HG03378 (cell line): ENCODE measurements around the gene COL5A1.

Experiments used
- ATAC-seq: cut with Tn5 transposase; IDR thresholded peaks from one replicate; pipeline ENCODE4 v1.9.1; 2021; ENCODE audit warnings: mild to moderate bottlenecking, moderate library complexity; ENCODE audit not compliant: unreplicated experiment

The COL5A1 gene

GRCh38 chr9:134606951-134607731, 34.5 kb upstream of the COL5A1 start:
- ATAC-seq = no peak

GRCh38 chr9:134607971-134608370, 33.6 kb upstream of the COL5A1 start:
- no peak for ATAC-seq

GRCh38 chr9:134611046-134611445, 30.6 kb upstream of the COL5A1 start:
- no peak for ATAC-seq

GRCh38 chr9:134612309-134612708, 29.3 kb upstream of the COL5A1 start:
- no peak for ATAC-seq

- no peak for ATAC-seq
Measured at GRCh38 chr9:134612715-134613114, 28.9 kb upstream of the COL5A1 start.

GRCh38 chr9:134614256-134614655, 27.3 kb upstream of the COL5A1 start:
- no peak for ATAC-seq

- ATAC-seq = no peak
Measured at GRCh38 chr9:134616341-134616740, 25.3 kb upstream of the COL5A1 start.

GRCh38 chr9:134617246-134617645, 24.4 kb upstream of the COL5A1 start:
- ATAC-seq = no peak

GRCh38 chr9:134617836-134618162, 23.8 kb upstream of the COL5A1 start:
- ATAC-seq = no peak

GRCh38 chr9:134618163-134618832, 23.3 kb upstream of the COL5A1 start:
- ATAC-seq = no peak

GRCh38 chr9:134618833-134619447, 22.7 kb upstream of the COL5A1 start:
- ATAC-seq = no peak

- ATAC-seq = no peak
Measured at GRCh38 chr9:134619448-134619982, 22.1 kb upstream of the COL5A1 start.

GRCh38 chr9:134619983-134620661, 21.5 kb upstream of the COL5A1 start:
- no peak for ATAC-seq

- ATAC-seq = no peak
Measured at GRCh38 chr9:134620751-134621557, 20.6 kb upstream of the COL5A1 start.

- ATAC-seq = no peak
Measured at GRCh38 chr9:134621558-134622110, 20.0 kb upstream of the COL5A1 start.

- ATAC-seq = no peak
Measured at GRCh38 chr9:134622896-134623257, 18.7 kb upstream of the COL5A1 start.

- no peak for ATAC-seq
Measured at GRCh38 chr9:134623258-134624066, 18.1 kb upstream of the COL5A1 start.

- ATAC-seq = no peak
Measured at GRCh38 chr9:134624137-134624591, 17.4 kb upstream of the COL5A1 start.

GRCh38 chr9:134624621-134625181, 16.9 kb upstream of the COL5A1 start:
- no peak for ATAC-seq
